Stimulated activated CD8-positive, alpha-beta memory T cell treated with anti-CD3 and anti-CD28 coated beads, Interleukin-12 subunit alpha, Interleukin-12 subunit beta, amount 100 ng/mL, for 4 hours (primary cell): ENCODE measurements around the gene ANKRD12.
"Not testable (repeated sequence)": the region's sequence is repeated elsewhere in the genome, so short reads cannot be mapped to it uniquely, and the experiment has no call there.

ENCODE experiments used
- DNase-seq: peaks from one replicate; pipeline ENCODE4 v3.0.0-alpha.2; 2020; ENCODE audit warnings: low read depth

Gene ANKRD12

DNA sequence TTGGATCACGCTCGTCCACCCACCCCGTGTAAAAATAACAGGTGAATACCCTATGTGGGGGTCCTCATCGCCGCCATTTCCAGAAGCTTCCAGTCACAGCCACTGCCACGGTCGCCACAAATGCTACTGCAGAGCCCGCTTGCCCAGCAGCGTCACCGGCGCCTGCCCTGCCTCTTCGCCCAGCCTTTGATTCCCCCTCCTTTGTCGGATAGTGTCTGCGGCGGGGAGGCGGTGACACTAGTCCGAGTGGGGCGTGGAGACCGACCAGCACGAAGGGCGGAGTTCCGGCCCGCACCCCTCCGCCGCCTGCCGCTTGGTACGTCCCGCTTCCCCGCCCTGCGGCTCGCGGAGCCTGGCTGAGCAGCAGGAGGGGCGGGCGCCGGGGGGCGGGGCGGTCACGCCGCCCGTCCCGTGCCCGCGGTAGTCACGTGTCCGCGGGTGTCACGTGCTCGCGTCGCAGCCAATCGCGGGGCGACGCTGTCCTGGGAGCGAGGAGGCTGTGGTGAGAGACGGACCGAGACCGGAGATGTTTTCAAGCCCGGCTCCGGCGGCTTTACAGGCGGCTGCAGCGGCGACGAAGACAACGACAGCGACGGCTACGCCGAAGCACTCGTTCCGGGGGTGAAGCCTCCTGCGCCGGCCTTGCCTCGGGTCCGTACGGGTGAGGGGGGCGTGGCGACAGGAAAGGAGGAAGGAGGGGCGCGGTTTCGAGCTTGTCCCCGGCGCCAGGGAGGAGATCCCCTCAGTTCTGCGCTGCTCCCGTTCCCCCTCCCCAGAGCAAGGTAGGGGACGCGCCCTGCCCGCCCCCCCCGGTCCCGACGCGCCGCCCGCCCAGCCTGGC, at the start of gene ANKRD12:
Gene ANKRD12 (plus strand): TSS at position 467 of the 841 bp plus-strand sequence. CDS start 45,652 bp downstream, outside the sequence.
- peak; percentile 97 for DNase-seq

DNA sequence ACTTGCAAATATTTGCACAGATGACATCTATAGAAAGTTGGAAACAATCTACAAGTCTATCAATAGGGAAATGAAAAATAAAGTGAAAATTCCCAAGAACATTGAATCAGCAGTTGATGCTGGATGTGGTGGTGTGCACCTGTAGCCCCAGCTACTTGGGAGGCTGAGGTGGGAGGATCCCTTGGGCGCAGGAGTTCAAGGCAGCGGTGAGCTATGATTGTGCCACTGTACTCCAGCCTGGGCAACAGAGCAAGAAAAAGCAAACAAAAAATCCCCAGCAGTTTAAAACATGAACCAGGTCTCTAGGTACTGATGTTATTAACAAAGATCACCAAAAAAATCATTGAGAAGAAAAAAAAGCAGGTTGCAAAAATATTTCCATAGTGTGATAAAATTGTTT, 49.4 kb upstream of the ANKRD12 start:
- DNase-seq = no peak

DNA sequence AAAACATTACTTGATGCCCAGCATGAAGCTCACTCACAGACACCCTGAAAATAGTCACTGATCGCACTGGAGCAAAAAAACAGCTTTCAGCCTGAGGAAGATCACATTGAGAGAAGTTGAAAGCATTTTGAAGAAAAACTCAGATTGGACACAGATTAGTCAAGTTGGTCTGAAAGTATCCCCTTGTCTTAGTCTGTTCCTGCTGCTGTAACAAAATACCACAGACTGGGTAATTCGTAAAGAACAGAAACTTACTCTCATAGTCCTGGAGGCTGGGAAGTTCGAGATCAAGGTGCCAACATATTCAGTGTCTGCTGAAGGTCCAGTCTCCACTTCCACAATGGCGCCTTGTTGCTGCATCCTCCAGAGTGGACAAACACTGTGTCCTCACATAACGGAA, 48.3 kb upstream of the ANKRD12 start:
- DNase-seq = no peak

DNA sequence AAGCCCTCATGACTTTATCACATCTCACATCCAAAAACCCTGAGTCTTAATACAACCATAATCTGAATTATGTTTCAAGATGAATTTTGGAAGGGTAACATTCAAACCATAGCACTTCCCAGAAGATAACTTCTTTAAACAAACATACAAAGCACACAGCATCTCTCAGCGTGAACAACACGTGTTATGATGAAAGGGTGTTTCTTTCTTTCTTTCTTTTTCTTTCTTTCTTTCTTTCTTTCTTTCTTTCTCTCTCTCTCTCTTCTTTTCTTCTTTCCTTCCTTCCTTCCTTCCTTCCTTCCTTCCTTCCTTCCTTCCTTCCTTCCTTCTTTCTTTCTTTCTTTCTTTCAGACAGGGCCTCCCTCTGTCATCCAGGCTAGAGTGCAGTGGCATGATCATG, 47.9 kb upstream of the ANKRD12 start:
- not testable (repeated sequence) for DNase-seq

DNA sequence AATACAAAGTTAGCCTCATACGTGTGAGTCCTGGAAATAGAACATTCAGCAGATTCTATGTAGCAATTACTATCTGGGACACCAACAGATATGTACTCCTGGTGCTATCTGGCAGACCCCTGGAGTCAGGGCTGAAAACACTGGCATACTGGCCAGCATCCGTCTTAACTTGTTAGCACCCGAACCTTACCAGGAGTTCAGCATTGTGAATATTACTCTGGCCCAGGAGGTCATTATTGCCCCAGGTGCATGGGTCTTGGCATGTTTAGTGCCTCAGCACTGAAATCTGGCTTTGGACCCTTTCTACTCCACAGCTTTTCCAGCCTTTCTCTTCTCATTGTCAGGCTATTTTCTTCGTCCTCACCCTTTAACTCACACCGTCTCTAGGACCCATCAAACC, 46.0 kb upstream of the ANKRD12 start:
- no peak for DNase-seq

DNA sequence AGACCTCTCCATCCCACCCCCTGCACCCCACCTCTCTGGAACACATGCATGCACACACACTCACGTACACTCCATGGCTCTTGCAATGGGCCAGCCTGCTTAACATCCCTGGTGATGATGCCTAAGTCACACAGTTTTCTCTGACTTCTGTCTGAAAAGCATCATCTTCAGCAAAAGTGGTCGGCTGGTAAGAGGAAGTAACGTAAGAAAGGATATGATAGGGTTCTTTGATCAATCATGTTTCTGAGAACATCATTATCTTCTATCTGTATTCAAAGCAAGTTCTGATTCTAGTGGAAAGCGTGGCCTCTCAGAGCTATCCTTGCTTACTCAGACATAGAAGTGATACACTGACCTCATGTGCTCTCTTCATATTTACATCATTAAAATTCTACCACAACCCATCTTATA, 45.5 kb upstream of the ANKRD12 start:
- no peak for DNase-seq

DNA sequence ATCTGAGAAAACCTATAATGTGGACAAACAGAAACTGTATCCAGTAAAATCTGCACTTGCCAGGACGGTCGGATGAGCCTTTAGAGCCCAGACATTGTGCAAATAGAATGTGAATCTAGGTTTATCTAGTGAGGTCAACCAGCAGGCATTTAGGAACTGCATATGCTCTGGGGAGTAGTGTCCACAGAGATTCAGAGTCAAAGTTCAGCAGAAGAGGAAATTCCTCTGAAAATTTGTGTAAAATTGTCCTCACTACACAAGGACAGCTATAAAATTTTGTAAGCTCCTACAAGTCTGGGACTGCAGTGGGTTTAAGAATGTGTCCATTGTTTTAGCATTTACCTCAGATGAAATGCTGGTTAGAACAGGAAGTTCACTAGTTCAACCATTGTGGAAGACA, 43.9 kb upstream of the ANKRD12 start:
- no peak for DNase-seq

DNA sequence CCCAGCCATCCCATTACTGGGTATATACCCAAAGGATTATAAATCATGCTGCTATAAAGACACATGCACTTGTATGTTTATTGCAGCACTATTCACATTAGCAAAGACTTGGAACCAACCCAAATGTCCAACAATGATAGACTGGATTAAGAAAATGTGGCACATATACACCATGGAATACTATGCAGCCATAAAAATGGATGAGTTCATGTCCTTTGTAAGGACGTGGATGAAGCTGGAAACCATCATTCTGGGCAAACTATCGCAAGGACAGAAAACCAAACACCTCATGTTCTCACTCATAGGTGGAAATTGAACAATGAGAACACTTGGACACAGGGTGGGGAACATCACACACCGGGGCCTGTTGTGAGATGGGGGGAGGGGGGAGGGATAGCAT, 43.5 kb upstream of the ANKRD12 start:
- not testable (repeated sequence) for DNase-seq

DNA sequence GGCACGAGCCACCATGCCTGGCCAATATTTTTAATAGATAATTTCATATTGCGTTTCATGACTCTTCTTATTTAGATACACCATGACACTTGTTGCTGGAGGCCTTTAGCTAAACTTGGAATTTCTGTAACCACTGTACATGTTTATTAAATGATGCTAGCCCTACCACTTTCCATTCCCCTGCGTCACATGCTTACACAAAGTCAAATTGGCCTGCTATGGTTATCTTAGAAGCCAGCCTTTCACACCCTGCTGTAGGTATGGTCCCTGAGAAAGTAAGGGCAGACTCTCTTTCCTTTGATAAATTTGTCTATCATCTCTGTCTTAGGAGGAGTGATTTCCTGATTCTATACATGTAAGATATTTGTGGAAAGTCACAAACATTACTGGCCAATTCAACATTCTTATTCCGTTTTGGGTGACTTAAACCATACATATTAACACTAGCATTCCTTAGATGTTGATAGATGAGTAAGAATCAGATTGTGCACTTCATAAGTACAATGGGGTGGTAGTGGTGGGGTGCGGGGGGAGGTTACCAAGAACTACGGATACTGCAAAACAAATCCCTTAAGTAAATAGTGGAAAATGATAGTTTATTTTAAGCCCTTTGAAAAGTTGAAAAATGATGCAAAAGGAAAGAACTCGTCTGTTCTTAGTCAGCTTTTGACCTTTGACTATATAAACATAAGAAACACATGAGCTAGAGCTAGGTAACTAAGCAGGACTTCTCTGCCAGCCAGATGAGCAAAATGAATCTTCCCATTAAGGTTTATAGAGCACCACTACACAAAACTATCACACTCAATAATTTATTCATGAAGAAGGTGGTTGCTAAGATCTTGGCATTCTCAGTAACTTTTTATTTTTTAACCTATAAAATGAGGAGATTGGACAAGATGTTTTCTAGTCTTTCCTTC, 42.0 kb upstream of the ANKRD12 start:
- no peak for DNase-seq

DNA sequence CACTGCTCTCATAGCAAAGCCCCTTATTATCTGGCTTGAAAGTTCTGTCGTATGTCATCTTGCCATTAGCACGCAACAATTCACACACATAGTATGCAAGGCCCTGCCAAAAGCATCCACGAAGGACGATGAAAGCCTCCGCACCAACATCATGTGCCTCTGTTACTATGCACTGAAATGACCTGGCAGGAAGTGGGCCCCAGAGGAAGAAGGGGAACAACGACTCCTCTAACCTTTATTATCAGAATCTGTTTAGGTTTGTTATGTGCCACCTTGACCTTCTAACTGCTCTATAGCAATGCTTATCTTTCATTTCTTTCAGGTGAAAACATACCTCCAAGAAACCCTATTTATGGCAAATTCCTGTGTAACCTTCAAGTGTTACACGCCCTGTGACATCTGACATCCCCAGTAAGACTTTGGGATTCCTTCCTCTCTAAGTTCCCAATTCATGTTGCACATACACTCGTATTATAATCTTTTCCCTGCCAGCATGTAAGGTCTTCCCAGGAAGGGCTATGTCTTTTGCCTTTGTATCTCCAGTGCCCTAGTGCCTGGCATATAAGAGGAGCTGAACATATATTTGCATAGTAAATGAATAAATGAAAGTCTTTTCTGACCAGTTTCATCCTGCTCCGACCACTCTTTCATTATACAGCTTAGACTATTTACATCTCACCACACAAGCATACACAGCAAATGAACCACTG, 41.1 kb upstream of the ANKRD12 start:
- no peak for DNase-seq

DNA sequence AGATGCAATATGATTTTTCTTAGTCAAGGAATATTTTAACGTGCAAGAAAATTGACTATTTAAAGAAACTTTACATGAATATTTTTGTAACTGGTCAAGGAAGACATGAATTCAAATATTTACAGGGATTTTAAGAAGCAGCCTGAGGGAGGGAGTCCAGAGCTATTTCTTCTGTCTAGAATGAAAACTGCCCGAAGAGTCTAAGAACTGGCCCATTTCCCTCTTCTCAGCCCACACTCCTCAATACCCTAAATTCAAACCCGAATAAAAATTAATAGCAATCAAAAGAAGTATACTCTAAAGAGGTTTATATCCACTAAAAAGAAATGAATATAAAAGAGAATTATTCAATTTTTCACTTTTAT, 40.6 kb upstream of the ANKRD12 start:
- DNase-seq = no peak

DNA sequence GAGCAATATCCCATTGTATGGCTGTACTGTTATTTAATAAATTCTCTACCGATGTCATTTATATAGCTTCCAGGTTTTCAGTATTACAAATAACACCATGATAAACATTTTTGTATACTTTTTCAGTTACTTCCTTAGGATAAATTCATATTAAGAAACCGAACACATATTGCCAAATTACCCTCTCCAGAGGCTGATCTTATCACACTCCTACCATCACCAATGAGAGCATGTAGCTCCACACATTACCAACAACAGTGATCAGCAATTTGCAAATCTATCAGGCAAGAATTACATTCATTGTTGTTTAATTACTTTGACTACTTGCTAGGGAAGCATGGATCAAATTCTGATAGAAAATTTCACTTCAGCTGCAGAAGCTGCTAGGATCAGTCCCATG, 39.9 kb upstream of the ANKRD12 start:
- DNase-seq = no peak

DNA sequence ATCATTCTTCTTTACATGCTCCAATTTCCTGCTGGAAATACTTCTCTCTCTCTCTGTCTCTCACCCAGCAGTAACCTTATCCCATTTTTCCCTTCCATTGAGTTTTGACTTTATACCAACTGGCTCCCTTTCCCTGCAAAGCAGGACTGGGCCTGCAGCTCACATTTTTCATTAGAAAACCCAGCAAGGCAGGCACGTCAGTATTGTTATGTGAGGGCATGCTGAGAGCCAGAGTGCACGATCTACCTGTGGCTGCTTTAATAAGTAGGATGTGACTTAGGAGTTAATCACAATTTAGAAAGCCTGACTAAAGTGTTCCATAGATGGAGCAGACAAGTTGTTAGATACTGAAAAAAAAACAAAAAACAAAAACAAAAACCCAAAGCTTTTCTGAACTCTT, 39.2 kb upstream of the ANKRD12 start:
- DNase-seq = no peak

DNA sequence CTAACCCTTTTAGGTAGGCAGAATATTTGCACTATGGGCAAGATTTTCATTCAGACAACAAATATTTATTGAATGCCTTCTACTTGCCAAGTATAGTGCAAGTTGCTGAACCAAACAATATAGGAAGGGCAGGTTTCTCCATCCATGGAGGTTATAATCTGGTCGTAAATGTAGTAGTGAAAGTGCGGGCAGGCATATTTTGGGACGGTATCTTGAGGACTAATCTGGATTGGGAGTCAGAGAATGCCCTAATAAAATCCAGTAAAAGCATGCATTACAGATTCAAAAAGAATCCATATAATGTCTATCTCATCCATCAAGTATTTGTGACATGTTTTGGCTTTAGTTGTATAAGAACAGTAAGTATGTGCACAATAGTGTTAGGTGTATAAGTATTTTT, 35.8 kb upstream of the ANKRD12 start:
- no peak for DNase-seq

DNA sequence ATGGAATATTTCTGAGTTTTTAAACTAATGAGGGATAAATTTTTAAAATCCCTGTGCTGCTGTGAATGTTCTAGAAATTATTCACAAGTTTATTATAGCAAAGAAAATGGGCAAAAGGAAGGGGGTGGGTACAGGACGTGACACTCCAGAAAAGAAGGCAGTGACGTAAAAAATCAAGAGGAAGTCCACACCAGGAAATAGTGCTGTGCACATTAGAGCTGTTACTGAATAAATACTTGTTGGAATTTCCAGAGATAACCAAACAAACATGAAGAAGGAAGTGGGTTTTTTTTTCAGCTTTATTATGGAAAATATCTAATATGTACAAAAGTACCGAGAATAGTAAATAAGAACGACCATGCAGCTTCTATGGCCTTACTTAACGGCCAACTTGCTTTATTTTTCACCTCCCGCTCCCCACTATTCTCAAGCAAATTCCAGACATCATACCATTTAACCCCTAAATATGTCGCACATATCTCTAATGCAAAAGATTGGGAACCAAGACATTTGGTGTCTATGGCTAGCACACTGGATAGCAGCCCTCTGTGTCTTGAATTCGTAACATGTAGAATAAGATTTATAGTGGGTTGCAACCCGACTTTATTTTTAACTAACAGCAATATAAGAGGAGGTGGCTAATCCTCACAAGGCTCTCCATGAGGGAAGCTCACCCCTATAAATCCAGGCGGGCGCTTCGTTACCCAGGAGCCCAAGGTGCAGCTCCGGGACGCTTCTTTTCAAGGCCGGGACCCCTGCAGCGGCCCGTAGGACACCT, 34.7 kb upstream of the ANKRD12 start:
- DNase-seq = no peak

DNA sequence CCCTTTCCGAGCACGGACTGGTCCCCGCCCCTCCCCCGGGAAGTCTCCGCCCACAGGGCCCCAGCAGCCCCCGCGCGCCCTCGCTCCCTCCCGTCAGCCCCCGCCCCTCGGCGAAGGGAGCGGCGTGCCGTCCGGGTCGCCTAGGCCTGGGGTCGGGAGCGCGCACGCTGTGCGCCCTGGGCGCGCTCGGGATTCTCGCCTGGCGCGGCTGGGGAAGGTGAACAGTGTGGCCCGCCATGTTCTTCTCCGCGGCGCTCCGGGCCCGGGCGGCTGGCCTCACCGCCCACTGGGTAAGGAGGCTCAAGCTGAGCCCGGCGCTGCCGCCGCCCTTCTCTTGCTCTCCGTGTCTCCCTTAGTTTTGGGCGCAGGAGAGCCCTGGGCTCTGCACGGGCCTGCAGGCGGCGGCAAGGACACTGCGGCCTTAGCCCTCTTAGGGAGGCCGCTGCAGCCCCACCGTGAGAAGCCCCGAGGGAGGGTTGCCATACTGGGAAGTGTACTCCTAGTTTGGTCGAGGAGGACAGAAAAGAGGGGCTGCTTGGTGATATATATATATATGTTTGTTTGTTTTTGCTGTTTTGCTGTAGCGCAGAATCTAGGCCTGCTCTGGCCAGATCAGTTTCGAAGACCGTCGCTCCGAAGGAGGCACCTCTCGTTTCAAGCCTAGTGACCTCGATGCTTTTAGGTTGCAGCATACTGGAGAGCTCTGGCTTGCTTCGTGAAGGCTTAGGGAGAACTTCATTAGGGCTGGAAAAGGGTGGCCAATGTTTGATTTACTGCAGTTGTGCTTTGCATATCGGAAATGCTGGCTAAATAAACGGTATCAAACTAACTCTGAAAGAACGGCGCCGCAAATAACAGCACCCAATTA, 33.8 kb upstream of the ANKRD12 start, which contains the start of gene NDUFV2:
Gene NDUFV2 (plus strand): TSS at position 192 of the 868 bp plus-strand sequence. CDS start 45 bp downstream, at position 237.
- peak; percentile 98 for DNase-seq

DNA sequence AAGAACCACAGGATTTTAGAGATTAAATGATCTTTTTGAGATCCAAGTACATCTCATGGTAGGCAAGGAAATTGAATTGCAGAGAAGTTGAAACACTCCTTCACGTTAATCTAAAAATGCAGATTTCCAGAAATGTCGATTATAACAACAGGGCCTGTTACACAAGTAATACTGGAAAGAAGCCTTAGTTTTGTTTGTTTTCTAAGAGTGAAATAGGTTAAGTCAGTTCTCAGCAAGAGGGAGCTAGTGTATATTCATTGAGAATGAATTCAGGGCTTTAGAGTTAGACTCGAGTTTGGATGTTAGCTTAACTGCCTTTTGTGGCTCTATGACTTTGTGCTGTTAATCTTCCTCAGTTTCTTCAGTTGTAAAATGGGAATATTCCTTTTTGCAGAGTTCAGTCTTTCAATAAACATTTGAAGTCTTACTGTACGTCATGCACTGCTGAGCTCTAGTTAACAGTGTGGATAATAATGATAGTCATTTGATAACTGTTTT, 33.2 kb upstream of the ANKRD12 start:
- no peak for DNase-seq

DNA sequence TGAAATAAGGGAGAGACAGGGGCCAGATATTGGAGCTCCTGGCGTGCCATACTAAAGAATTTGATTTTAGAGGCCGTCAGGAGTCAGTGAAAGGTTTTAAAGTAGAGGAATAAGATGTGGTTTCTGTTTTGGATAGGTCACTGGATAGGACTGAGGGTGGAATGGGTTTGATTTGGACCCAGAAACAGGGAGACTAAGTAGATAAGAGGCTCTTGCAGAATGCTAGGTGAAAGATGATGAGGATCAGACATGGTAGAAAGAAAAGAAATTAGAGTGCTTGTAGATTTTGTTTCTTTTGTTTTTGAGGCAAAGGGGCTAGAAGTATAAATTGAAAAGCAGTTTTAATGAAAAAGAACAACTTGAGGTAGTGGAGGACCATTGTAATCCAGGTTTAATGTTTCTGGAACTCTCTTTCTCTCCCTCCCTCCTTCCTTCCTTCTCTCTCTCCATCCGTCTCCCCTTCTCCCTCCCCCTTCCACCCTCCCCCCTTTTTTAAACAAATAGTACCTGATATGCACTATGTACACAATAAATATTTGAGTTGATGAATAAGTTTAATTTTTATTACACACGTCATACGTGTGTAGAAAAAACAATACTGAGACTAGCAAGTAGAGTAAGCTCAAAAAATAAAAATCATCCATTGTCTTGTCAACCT, 32.2 kb upstream of the ANKRD12 start:
- no peak for DNase-seq

DNA sequence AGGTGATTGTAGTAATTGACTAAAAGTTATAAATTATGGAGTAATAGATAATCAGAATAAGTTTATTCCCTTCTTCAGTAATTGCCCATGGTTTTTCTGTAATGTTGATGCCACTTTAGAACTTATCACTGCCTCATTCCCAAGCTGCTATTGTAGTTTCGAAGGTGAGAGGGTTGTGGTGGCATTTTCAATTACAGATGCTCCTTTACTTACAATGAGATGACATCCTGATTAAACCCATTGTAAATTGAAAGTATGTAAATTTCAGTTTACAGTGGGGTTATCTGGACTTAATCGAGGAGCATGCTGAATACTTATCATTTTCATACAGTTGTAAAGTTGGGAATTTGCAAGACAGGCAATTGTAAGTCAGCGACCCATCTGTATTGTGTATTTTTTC, 31.2 kb upstream of the ANKRD12 start:
- no peak for DNase-seq

DNA sequence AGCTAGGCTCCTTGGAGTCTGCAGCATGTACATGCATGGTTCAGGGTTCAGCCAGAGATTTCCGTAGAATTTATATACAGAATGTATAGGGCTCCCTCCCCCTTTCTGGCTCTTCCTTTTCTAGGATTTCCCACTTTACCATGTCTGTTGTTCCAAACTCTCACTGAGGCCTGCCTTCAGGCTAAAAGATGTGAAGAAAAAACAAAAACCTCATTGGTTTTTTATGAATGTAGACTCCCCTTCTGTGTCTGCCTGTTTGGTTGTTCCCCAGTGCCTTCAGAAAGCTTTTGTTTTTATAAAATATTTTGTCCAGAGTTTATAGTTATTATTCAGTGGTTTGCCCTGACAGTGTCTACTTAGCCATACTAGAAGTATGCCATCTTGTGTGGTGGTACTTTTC, 30.5 kb upstream of the ANKRD12 start:
- no peak for DNase-seq
